Medulla oblongata (tissue), 1 donor: ENCODE results near the gene CTSH.

Experiments
- DNase-seq: peaks from one replicate; pipeline ENCODE4 v3.0.0-alpha.2; 2015; ENCODE audit errors: extremely low spot score

The CTSH gene, protein sequence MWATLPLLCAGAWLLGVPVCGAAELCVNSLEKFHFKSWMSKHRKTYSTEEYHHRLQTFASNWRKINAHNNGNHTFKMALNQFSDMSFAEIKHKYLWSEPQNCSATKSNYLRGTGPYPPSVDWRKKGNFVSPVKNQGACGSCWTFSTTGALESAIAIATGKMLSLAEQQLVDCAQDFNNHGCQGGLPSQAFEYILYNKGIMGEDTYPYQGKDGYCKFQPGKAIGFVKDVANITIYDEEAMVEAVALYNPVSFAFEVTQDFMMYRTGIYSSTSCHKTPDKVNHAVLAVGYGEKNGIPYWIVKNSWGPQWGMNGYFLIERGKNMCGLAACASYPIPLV

DNA sequence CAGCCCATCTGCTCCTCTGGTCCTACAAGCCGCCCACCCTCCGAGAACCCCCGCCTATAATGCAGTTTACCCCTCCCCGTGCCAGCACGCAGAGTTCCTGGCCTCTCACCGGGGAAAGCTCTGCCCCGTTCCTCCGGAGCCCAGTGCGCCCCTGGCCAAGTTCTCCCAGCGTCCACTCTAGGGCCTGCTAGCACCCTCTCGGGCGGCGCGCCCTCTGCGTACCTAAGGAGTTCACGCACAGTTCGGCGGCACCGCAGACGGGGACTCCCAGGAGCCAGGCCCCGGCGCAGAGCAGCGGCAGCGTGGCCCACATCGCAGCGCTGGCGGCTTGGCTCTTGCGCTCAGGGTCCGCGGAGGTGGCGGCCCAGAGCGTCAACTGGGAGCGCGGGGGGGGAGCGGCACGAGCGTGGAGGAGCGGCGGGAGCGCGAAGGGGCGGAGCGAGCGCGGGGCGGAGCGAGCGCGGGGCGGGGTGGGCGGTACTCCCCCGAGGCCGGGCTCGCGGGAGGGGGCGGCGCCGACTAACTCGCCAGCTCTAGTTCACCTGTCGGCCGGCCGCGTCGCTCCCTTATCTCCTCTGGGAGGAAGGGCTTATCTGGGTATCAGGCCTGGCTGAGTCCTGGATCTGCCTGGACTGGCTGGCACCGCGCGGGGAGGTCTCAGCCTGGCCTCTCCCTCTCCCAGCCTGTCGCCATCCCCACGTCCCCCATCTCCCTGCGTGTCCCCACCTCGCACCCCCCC, at the start of gene CTSH:
CTSH (minus strand) TSS at position 378 of the 739 bp plus-strand sequence; CDS start at position 313, 65 bp downstream.
- peak; percentile 72 for DNase-seq

DNA sequence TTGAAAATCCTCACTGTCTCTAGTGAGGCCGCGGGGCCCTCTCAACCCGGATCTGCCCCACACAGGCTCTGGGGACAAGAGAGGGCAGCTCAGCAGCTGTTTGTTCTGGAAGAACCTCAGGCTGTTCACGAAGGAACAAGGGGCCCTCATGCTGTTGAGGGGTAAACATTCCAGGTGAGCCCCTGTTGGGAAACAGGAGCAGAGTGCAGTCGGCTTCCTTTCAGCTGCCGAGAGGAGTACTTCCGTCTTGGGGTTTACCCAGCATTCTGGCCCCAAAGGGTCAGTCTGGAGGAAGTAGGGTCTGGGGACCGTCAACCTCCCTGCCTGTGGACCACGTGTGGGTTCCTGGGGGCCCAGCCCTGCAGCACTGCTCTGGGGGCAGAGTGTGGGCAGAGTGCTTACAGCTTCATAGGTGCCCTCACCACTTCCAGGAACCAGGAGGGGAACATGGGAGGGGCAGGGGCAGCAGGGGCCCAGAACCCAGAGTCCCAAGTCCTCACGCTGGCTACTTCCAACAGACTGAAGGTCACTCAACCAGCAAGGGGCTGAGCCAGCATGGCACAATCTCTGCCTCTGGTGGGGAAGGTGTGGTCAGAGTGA, 49.2 kb upstream of the CTSH start:
- peak; percentile 43 for DNase-seq

DNA sequence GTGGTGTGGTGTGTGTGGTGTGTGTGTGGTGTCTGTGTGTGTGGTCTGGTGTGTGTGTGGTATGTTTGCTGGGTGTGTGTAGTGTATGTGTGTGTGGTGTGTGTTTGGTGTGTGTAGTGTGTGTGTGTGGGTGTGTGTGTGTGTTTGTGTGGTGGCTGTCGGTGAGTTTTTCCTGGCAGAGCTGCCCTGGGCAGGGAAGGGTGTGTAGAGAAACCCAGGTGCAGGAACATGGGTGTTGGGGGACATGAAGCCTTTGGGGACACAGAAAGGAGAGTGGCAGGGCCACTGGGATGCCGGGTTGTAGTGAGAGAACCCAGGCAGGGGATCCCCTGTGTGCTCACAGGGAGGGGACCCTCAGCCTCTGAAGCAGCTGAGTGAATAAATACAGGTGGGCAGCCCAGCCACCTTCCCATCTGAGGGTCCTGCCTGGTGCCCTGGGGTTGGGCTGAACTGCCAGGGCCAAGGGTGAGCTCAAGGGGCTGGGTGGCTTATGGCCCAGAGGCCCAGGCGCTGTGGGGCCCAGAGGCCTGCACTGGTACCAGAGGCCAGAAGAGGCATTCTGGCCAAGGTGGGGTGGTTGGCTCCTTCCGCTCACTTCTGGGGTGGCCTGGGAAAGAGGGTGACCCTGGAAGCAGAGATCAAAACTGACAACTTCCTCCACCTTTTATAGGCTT, 48.5 kb upstream of the CTSH start:
- no peak for DNase-seq

DNA sequence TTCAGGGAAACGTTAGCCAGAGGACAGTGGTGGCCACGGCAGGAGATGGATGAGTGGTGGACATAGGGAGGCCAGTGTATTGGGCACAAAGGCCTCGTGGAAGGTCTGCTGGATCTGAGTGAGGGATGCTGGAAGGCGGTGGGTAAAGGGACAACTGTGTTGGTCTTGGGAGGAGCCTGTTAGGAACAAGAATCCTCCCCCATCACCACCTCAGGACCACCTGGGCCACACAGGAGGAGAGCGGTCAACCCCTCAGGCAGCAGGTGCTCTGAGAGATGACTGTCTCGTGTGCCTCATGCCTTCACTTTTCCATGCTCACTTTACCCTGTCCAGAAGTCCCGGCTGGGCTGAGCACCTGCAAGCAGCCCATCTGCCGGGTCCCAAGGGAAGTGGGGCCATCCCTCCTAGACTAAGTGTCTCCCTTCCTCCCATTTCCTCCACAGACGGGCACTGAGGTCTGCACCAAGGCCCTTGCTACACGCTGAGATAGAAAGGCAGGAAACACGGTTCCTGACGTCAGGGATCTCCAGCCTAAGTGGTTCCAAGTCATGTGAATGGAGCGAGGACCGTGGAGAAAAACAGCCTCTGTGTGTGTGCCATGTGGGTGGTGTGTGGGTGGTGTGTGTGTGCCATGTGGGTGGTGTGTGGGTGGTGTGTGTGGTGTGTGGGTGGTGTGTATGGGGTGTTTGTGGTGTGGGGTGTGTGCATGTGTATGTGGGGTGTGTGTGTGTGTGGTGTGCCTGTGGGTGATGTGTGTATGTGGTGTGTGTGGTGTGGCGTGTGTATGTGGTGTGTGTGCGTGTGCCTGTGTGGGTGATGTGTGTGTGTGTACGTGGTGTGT, 47.8 kb upstream of the CTSH start:
- peak; percentile 71 for DNase-seq

DNA sequence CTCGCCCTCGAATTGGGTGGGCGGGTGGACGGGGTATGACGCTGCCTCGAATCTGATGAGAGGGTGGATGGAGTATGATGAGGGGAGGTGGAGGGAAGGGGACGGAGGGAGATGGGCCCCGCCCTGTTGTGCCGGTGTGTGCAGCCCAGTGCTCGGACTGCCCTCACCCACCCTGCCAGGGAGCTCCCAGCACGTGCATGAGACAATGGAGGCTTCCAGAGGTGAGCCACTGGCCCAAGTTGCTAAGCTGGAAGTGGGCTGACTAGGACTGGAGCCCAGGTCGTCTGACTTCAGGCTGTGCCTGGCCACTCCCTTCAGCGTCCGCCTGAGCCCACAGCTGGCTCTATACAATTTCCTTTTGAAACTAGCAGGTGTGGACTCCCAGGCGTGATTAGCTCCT, 47.0 kb upstream of the CTSH start:
- DNase-seq = no peak

DNA sequence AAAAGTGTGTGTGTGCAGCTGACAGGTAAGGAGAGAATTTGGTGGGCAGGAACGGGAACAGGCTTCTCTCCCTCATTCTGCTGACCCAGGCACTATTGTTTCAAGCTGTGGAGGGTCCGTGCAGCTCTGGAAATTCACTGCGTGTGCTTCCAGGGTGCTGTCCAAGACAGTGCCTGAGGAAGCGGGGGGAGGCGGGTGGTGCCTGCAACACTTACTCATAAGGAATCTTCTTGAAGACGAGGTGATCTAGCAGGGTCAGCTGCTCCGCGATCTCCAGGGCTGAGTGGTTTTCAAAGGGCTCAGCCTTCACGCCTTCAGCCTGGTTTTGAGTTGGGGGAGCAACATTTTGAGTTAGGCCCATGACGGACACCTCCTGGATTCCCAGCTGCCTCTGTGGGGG, 46.6 kb upstream of the CTSH start:
- no peak for DNase-seq

DNA sequence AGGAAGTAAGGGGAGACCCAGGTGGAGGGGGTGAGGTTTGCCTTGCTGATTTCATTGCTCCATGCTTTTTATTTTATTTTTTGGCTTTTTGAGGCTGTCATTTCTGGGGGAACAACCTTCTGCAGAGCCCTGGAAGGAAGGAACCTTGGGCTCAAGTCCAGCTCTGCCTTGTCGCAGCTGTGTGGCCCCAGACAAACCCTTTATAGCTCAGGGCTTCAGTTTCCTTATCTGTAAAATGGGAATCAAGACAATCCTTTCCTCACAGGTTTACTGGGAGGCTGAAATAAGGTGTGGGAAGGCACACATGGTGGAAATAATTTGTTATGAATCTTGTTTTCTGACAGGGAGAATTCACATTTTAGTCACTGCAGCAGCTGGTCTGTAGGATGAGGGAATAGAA, 45.4 kb upstream of the CTSH start:
- no peak for DNase-seq

DNA sequence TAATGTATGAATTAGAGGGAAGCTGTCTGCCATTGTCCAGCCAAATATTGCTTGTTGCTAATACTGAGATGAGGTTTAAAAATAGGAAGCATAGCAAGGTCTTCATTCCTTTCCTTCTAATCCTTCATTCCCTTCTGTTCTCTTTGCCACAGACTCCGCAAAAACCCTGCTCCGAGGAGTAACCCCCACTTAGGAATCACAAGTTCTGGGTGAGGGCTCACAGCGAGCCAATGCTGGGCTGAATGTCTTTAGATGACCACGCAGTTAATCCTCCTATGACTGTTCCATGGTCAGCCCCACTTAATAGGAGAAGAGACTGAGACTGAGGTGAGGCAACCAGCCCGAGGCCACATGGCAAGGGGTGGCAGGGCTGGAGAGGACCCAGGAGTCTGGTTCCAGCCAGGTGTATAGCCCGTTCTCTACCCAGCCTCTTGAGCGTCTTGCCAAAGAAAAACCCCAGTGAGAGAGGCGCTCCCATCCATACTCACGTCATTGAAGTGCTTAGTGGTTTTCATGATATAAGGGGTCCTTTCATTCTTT, 44.9 kb upstream of the CTSH start:
- DNase-seq = no peak

DNA sequence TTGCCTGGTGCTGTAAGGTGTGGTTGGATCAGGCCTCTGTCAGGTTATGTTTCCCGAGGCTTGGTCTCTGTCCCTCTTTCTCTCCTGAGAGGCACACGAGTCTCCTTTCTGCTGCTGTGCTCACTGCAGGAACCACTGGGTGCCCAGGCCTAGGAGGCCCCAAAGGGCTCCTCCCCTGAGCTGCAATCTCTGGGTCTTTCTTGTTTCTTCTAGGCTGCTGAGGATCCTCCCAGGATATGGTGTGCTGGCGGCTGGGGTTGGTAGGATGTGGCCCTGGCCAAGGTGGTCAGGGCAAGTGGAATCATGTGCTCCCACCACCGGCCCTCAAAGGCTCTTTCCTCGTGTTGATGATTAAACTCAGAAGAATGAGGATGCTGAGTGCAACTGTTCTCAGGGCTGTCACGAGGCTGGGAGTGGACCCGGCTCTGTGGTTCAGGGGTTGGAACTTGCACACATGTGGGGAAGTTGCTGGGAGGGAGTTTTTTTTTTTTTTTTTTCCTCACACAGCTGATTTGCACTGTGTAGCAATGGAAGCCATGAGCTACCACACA, 43.6 kb upstream of the CTSH start:
- DNase-seq = peak; percentile 91

DNA sequence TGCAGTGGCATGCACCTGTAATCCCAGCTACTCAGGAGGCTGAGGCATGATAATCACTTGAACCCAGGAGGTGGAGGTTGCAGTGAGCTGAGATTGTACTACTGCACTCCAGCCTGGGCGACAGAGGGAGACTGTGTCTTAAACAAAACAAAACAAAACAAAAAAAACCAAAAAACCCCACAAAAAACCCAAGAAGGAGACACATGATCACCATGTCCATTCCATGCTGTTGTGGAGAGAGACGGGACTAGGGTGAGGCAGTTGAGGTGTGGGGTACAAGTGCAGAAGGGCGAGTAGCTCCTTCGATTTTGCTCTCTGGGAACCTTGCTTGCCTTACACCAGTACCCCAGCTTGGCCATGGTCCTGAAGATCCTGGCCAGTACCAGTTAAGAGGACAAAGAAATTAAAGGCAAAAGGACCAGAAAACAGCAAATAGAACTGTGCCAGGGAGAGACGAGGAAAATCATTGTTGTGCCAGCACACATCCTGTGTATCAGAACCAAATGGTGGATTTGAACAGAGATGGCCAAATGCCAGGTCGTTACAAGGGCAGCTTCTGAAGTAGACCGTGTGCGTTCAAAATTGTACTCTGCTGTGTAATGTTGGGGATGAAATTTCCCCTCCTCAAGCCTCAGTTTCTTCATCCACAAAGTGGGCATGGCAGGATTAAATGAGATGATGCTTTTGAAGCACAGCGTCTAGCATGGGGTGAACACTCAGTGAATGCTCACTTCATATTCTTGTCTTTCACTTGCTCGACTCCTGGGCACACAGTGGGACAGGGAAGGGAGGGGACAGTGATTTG, 42.9 kb upstream of the CTSH start:
- DNase-seq = no peak

DNA sequence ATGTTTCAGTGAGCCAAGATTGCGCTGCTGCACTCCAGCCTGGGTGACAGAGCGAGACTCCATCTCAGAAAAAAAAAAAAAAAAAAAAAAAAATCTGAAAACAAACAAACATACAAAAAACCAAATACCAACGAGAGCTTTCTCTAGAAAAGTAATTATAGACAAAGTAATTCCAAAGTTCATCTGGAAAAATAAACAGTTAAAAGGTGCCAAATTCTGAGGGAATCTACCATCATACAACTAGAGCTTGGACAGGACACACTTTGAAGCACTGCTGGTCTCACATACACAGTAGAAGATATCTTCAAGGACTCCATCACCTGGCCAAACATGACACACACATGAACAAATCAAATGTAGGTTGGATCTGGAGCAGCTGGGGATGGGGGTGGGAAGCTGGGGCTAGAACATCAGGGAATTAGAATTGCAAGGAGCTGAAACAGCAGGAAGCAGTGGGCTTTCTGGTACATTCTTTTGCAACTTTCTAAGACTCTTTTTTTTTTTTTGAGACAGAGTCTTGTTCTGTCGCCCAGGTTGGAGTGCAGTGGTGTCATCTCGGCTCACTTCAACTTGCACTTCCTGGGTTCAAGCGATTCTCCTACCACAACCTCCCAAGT, 41.1 kb upstream of the CTSH start:
- DNase-seq = no peak

DNA sequence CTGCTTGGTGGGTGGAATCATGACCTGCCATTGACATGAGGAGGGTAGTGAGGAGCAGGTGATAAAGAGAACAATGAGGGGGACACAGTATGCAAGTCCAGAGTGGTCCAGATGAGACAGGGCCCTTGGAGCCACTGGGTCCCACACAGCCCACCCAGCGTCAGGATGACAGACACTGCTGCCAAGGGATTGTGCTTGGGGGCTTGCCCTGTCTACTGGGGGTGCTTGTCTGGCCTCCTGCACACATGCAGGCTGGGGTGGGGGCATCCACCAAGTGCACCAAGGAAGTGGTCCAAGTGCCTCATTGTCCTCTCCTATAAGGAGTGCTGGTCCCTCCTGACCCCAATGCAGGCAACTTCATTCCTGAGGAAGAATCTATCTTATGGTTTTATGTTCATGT, 39.2 kb upstream of the CTSH start:
- no peak for DNase-seq

DNA sequence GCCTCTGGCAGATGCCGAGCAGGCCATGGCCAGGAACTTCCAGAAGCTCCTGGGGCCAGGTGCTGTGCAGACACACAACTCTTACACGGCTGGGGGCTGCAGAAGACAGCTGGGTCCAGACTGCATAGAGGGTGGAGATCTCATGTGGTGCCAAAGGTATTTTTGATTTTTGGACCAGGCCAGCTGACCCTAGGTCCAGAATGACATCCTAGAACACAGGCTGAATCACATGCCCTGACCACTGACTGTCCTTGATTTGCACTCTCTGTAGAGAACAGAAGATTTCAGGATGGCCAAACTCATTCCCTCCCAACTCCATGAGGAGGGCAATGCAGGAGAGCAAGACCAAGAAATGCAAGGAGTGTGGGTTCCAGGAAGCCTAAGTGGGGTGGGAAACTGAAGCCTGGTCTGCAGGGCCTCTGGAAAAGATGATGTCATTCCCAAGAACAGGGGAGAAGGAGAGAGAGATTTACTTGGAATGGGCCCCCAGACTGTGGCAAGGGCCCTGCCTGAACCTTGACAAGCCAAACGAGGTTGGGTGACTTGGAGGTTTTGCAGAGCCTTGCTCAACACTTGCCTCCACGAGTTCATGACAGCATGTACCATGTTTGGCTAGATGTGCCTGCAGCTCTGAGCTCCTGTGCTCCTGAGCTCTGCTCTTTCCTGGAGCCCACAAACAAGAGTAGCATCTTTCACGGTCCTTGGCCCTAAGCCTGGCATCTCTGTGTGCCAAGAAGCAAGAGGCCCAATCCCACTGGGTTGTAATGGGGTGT, 38.5 kb upstream of the CTSH start:
- no peak for DNase-seq

DNA sequence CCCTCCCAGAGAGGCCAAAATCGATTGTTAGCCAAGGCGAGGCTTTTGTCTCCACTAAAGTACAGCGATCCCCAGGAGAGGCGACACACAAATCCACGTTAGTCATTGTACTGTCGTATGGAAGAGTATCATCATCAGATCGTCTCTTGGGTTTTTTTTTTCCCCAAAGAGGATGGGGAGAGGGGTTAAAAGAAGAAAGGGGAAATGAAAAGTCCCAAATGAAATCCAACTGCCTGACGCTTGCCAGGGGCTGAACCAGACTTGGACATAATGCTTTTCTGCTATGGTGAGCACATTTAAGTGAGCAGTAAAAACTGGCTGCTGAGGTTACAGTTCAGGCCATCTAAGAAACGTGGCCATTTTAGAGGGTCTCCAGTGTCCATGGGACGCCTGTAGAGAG, 37.9 kb upstream of the CTSH start:
- DNase-seq = no peak

DNA sequence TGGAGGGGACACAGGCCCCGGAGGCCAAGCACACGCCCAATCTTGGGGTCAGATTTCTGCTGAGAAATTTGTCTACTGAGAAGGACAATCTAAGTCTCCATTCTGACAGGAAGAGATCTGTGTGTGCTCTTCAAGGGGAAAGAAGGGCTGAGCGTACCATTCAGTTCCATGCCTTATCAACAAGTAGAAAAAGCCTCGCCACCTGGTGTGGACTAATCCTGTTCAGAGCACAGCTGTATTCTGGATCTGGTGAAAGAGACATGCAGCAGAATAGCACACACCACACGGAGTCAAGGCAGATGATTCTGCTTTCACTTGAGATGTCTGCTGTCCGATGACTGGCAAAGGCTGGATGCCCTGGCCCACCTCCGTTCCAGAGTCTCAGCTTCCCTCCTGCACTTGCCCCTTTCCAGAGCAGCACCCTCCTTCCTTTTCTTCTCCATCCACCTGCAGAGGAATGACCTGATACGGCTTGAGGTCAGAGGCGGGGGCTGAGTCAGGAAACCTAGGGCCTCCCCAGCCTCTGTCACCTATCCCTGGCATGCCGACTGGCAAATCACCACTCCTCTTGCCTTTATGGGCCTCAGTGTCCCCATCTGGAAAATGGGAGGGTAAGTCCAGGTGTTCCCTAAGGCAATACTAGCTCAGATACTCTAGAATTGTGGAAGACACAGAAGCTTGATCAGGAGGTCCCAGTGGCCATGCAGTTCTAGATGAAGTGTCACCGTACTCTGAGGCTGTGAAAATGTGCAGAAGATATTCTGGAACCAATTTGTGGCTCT, 36.9 kb upstream of the CTSH start:
- DNase-seq = no peak

DNA sequence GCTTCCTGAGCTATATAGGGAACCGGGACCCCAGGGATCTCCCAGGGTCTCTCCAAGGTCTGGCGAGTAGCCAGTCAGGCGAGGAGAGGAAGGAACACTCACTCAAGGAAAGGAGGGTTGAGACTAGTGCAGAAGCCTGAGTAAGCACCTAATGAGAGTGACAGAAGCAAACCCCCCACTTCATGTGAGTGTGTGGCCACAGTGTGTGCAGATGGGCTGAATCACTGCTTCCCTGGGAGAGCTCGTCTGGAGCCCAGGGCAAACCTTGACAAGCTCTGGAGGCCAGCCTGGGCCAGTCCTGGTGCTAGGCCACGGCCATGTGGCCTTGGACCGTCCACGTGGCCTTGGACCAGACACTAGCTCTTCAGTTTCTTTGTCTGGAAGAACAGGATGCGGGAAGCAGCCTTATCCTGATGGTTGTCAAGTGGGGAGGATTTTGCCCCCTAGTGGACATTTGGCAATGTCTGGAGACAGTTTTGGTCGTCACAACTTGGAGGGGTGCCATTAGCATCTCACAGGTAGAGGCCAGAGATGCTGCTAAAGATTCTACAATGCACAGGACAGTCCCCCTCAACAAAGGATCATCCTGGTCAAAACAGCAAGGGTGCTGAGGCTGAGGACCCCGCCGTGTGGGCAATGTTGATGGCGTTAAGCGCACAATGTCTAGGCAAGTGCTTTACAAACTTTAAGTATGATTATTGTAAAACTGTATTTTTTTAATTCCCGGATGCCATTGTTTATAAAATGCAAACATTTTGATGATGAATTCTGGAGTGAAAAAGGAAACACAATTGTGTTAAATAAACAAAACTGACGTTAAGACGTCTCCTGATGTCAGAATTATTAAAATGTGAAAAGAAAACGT, 34.8 kb upstream of the CTSH start:
- peak; percentile 84 for DNase-seq

DNA sequence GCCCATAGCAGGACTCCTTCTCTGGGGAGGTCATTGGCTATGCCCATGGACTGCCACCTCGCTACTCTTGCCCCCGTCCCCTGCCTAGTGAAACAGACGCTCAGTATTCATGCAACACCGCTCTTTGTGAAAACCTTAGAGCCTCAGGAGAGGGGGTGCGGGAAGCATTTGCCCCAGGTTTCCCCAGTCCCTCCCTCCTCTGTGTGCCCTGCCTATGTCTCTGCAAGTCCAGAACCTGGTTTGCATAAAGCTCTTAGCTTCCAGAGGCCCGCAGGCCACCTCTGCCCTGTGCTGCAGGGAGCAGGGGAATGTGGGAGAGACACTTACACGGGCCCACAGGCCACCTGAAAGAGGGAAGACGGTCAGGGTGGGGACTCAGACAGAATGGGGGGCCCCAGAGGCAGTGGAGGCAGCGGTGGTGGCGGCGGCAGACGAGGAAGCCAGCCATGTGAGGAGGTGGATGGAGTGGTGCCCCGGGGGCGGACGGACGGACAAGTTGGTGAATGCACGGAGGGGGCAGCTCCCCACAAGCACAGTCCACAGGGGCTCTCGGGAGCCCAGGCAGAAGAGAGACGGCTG, 33.8 kb upstream of the CTSH start:
- no peak for DNase-seq
